HTERT RPE-1 (cell line): Measurements from ENCODE around the gene GALNT9.
"Not testable (repeated sequence)": the region's sequence is repeated elsewhere in the genome, so short reads cannot be mapped to it uniquely, and the experiment has no call there.

ENCODE experiments used
- in situ Hi-C: fragments of 300-500 bp; cut with MboI; formaldehyde crosslinking; loops from 4 replicates; pipeline ENCODE4 v1.14.3; 2020; ENCODE audit warnings: low sequenced_read_pairs

GALNT9 gene

DNA sequence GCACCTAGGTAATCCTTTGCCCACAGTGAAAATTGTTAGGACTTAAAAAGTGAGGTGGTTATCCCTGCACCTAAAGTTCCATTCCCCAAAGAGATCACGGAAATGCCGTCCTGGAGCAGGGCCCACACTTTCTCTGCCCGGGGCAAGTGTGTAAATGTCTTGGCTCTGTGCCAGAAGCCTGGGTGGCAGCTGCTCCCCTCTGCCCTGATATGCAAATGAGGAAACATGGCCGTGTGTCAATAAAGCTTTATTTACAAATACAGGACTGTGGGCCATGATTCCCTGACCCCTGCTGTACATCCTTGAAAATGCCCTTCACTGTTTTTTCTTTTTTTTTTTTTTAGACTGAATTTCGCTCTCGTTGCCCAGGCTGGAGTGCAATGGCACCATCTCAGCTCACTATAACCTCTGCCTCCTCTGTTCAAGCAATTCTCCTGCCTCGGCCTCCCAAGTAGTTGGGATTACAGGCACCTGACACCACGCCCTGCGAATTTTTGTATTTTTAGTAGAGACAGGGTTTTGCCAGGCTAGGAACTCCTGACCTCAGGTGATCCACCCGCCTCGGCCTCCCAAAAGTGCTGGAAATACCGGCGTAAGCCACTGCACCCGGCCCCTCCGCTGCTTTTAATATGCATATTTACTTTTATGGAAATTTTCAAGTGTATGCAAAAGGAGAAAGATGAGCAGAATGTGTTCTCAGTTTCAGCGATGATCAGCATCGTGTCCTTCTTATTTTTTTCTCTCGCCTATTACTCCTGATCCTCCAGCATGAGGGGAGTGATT, 75.5 kb downstream of the GALNT9 start:
- in situ Hi-C loops, result no loop called here

DNA sequence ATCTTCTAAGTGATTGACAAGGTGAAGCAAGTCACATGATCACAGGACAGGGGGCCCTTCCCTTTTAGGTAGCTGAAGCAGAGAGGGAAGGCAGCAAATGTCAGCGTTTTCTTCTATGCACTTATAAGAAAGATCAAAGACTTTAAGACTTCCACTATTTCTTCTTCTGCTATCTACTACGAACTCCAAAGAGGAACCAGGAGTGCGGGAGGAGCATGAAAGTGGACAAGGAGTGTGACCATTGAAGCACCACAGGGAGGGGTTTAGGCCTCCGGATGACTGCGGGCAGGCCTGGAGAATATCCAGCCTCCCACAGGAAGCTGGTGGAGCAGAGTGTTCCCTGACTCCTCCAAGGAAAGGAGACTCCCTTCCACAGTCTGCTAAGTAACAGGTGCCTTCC, 76.4 kb downstream of the GALNT9 start:
- in situ Hi-C loops, result not testable (repeated sequence)

DNA sequence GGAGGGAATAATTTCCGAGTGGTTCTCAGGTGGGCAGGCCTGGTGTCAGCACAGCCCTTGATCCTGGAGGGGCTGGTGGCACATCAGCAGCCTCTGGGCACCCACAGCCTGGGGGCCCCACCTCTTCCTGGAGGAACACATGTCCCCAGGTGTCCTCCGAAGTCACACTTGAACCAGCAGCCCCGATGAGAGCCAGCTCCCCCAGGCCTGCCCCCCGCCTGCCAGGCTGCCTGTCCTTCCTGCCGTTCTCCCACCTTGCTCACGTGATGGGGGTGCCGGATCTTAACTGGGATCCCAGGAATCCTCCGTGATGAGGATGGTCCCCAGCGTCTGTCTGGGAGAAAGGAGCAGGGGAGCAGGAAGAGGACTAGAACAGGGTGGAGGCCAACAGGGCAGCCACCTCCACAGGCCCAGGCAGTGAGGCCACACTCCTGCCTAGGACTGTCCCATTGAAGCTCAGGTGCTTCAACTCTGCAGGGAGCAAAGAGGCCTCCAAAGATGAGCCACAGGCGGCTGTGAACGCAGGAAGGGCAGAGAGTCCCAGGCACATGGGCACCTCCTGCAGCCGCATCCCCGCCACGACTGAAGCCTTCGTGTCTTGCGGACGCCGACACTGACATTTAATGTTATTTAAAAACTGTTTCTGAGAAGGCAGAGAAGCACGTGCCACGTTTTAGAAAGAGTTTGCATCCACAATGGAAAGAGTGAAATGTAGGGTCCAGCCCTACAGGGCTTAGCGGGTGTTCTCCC, 77.5 kb downstream of the GALNT9 start:
- in situ Hi-C loops, result no loop called here

DNA sequence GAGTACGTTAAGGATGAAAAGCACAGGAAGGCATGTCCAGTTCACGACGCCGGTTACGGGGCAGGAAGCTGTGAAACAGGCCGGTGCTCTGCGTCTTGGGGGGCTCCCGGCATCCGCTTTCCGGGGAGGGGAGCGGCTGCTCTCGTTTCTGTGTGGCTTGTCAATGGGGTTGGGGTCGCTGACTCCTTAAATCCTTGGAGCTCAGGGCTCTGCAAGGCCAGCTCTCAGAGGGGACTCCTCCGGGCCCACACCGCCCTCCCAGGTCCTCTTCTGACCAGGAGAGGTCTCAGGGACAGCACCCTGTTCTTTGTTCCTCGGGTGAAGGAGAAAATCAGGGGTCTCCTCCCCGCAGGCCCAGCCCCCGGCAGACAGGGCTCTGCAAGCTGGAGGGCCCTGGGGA, 78.1 kb downstream of the GALNT9 start:
- in situ Hi-C loops, result no loop called here

DNA sequence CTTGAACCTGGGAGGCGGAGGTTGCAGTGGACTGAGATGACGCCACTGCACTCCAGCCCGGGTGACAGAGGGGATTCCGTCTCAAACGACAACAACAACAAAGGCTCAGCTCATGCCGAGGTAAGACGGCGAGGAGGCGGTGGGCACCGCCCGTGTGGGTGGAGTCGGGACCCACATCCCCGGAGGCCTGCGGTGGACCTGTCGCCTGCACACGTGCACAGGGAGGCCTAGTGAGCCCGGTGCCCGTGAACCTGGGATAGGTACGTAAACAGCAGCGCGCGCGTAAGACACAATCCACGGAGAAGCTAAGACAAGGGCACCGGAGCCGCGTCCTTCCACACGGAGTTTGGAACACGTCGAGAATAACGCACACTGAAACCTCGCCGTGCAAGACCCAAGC, 78.7 kb downstream of the GALNT9 start:
- in situ Hi-C loops, result no loop called here

DNA sequence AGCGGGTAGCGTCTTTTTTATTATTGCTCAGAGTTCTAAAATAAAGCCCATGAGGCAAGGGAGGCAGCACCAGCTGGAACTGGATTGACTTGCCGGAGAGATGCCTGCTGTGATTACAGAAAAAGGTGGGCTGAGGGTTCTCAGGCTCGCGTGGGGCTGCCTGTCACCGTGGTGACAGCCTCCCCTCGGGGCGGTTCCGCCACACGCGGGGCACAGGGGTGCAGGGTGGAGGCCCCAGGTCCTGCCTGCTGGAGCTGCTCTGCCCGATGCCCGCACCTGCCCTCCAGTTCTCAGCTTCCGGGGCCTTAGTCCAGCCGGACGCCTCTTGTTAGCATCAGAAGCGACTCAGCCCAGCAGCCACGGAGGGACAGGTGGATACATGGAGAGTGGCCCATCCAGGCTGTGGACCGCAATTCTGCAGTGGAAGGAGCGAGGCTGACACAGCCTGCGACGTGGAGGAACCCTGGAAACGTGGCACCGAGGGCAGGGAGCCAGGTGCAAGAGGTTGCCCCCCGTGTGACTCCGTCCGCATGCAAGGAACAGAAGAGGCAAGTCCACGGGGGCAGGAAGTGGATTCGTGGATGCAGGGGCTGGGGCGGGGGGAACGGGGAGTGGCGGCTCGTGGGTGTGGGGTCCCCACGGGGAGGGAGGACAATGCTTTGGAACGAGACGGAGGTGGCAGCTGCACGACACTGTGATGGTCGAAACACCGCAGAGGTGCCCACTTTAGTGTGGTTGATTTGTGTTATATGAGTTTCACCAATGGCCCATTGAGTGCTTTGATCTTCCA, 79.5 kb downstream of the GALNT9 start:
- in situ Hi-C loops, result no loop called here

DNA sequence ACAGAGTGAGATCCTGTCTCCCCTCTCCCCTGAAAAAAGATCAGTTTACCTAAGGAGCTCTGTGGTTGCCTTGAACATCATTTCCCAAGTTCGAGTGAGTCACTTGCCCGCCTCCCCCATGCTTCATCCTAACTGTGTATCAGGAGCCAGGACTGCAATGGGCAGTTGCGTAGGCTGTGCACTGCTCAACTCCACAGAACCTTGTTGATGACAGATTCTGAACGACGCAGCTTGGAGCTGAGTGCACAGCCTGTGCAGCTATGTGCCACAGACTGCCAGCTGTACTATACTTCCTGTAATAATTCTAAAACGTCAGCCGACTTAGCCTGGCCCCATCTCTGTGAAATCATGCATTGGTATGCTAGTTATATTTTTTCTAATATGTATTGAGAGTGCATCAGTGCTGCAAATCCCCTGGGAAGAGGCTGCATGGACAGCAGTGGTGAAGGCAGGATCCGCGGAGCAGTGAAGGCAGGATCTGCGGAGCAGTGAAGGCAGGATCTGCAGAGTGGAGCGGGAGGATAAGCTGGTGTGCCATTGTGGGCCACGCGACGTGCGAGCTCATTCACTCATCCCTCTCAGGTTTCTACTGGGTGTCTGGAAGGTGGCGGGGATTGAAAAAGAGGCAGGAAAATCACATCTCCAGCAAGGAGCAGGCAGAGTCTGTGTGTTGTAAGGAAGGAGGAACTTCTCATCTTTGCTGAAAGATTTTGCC, 80.8 kb downstream of the GALNT9 start:
- in situ Hi-C loops, result no loop called here

DNA sequence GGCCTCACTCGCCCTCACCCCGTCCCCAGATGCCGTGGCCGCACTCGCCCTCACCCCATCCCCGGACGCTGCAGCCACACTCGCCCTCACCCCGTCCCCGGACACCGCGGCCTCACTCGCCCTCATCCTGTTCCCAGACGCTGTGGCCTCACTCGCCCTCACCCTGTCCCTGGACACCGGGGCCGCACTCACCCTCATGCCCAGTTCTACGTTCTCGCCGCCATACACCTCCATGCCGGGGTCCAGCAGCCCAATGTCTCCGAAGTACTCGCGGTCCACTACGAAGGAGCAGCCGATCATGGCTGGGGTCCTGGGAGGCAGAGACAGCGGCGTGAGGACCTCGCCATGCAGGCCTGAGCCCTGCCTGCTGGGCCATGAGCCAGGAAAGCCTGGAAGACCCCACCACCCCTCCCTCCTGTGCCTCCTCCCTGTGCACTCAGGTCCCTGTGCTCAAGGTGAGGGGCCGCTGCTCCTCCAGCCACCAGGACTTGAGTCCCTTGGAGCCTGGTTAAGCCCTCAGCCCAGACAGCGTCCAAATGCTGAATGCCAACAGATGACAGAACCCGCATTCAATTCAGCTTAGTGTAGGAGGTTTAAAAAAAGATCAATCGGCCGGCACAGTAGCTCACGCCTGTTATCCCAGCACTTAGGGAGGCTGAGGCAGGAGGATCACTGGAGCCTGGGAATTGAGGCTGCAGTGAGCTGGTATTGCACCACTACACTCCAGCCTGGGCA, 81.5 kb downstream of the GALNT9 start:
- in situ Hi-C loops, result no loop called here

DNA sequence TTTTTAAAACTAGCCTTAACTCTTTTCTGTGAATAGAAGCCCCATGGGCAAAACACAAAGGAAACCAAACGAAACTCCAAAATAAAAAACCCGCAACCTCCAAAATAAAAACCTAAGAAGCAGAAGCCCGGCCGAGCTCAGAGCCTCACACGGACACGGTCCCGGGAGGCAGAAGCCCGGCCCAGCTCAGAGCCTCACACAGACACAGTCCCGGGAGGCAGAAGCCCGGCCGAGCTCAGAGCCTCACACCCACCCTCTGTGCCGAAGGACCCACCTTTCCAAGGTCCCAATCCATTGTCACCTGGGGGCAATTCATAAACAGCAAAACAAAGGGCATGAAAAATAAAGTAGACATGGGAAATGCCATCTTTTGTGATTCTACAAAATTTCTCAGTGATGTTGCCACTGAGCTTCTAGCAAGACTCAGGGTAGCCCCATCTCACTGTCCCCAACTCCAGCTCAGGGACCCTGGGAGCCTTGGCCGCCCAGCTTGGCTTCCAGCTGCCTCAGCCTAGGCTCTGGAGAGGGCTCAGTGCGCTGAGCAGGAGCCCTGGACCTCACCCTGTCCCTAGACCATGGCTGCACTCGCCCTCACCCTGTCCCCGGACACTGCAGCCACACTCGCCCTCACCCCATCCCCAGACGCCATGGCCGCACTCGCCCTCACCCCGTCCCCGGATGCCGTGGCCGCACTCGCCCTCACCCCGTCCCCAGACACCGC, 82.2 kb downstream of the GALNT9 start:
- in situ Hi-C loops, result no loop called here

DNA sequence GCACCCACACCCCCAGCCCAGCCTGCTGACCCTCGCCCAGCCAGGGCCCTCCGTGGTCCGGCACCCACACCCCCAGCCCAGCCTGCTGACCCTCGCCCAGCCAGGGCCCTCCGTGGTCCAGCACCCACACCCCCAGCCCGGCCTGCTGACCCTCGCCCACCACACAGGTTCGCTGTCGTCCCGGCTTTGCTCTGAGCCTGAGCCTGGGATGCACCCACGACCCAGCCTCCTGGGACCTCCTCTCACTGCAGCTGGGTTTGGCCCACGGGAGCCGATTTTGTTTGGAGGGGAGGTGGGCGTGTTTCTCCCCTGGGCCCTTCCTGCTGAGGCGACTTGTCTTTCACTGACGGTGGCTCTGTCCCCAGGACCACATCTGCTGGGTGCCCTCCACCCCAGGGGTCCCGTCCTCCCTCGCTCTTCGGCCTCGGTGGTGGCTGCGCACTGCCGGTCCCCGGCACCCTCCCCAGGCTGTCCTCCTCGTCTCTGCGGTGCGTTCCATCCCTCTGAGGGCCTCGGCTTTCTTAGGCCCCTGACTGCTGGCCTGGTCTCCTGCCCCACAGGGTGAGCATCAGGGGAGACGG, 83.8 kb downstream of the GALNT9 start:
- in situ Hi-C loops, result no loop called here

DNA sequence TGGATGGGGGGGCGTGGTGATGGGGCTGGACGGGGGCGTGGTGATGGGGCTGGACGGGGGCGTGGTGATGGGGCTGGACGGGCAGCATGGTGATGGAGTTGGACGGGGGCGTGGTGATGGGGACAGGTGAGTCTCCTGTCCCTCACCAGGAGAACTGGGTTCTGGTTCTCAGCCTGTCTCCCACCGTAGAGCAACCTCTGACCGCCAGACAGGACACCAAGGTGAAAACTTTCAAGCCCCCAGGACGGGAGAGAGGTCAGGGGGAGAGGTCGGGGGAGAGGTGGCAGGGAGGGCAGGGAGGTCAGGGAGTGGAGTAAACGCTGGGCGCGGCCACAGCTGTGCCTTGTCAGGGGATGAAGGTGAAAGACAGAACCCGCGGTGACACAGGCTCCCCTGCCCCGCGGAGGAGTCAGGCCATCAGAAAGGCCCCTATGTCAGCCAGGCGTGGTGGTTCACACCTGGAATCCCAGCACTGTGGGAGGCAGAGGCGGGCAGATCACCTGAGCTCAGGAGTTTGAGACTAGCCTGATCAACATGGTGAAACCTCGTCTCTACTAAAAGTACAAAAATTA, 84.6 kb downstream of the GALNT9 start:
- in situ Hi-C loops, result no loop called here

DNA sequence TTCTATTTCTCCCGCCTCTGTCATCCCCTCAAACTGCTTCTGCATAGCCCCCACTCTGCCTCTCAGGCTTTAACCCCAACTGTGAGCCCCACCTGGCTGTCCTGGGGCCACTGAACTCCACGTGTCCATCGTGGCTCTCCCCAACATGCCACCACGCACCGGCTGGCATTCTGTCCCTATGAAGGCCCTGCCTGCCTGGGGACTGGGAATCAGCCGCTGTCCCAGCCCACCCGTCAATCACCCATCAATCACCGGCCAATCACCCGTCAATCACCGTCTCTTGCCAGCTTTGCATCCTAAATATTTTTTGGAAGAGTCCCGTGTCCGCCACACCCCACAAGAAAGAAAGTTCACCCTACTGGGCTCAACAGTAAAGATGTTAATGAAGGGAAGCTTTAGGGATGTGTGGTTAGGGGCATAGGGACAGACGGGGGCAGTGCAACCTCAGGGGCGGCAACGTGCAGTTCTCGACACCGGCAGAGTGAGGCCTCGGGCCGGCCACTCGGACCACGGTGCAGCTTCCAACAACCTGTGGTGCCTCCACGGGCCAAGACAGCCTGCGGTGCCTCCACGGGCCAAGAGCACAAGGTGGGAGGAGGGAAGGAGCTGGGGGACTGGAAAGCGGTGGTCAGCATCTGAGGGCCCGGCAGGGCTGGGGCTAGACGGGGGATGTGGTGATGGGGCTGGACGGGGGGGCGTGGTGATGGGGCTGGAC, 85.6 kb downstream of the GALNT9 start:
- in situ Hi-C loops, result no loop called here

DNA sequence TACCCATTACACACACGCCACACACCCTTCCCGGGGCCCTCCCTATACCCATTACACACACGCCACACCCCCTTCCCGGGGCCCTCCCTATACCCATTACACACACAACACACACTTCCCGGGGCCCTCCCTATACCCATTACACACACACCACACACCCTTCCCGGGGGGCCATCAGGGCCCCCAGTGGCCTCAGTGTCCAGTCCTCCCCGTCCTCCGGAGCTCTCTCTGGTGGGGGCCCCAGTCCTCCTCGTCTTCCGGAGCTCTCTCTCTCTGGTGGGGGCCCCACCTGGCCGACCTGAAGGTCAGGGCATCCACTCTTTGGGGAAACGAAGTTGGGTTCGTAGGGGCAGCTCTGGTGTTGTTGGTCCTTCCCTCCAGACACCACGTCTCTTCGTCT, 86.2 kb downstream of the GALNT9 start:
- in situ Hi-C loops, result not testable (repeated sequence)

DNA sequence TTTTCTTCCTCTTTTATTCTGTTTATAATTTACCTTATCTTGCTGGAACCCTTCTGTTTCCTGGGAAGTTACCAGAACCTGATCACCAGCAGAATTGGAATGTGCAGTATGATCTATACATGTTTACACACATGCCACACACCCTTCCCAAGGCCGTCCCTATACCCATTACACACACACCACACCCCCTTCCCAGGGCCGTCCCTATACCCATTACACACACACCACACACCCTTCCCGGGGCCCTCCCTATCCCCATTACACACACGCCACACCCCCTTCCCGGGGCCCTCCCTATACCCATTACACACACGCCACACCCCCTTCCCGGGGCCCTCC, 88.8 kb downstream of the GALNT9 start:
- in situ Hi-C loops, result not testable (repeated sequence)

DNA sequence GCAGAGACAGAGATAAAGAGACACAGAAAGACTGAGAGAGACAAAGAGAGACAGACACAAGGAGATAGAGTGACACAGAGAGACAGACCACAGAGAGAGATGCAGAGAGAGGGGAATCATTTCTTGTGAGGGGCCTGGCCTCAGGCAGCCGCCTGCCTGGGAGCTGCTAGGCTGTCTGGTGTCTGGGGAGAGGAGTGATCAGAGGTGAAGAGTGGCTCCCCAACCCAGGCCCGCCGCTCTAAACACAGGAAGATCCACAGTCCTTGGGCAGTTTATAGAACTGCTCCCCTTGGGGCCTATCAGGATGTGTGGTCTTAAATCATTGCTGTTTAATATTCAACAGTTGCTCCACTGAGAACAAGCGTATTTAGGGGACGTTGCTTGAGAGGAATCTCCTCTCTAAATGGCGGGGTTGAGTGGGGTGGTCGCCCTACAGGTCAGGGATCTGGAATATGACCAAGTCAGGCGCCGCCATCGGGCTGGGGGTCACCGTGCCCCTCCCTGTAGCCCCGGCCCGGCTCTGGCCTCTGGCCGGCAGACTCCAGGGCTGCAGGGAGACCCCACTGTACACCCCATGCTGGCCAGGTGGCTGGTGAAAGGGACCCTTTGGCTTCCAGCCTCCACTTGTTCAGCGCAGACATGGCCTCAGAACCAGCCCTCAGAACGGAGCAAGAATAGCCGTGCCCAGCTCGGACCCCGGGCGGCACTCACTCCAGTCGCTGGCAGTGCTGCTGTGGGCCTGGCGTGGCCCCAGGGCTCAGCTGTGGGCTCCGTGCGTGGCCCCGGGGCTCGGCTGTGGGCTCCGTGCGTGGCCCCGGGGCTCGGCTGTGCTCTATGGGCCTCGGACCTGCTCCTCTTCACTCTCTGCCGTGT, 89.4 kb downstream of the GALNT9 start:
- in situ Hi-C loops, result no loop called here

DNA sequence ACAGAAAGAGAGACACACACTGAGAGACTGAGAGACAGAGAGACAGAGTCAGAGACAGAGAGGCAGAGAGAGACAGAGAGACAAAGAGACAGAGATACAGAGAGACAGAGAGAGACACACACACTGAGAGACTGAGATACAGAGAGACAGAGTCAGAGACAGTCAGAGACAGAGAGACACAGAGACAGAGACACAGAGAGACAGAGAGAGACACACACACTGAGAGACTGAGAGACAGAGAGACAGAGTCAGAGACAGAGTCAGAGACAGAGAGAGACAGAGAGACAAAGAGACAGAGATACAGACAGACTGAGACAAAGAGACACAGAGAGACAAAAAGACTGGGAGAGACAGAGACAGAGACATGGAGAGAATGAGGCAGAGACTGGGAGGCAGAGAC, 90.0 kb downstream of the GALNT9 start:
- in situ Hi-C loops, result no loop called here

DNA sequence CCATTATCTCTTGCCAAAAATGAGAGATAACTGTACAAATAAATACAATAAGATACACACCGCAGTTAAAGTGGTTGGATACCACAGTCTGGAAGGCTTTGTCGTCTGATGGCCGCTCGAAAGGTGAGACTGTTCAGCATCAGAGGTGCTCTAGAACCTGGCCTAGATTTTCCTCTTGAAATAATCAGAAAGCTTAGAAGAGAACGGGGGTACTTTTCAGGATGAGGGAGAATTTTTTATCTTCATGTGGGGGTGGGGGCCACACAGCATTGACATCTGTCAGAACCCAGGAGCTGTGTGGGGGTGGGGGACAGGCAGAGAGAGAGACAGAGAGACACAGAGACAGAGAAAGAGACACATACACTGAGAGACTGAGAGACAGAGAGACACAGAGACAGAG, 90.5 kb downstream of the GALNT9 start:
- in situ Hi-C loops, result no loop called here

DNA sequence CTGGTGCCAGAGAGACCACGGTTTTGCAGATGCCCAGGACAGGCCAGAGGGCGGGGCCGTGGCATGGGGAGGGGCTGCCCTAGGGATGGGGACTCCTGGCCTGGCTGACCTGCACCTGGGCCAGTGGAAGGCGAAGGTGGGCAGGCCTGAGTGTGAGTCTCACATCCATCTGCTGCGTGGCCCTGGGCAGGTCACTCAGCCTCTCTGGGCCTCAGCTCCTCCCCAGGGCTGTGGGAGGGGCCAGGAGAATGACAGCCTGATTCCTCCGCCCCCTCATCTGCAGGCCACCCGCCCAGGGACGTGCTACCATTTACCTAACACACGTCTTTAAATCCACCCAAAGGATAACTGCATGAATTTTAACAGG, 90.9 kb downstream of the GALNT9 start:
- in situ Hi-C loops, result no loop called here
